HCT116 (cell line): ENCODE results near the gene SEC24D. TPM values are rescaled to one million over a fixed set of nuclear protein-coding genes. Genes with fewer than 3 reads are reported as not detected.

Source experiments
- ATF3 ChIP-seq: IDR thresholded peaks from 2 replicates; pipeline ENCODE4 v1.6.1; 2012
- CBX3 ChIP-seq: IDR thresholded peaks from 2 replicates; pipeline ENCODE4 v1.6.1; 2012; ENCODE audit warnings: low read depth
- CEBPB ChIP-seq: IDR thresholded peaks from 2 replicates; pipeline ENCODE4 v1.6.1; 2012; ENCODE audit warnings: low read depth
- ELF1 ChIP-seq: IDR thresholded peaks from 2 replicates; pipeline ENCODE4 v1.6.1; 2012; ENCODE audit warnings: low read depth, borderline replicate concordance
- EZH2 ChIP-seq: fragments of 200-600 bp; sonication (generic); IDR thresholded peaks from 2 replicates; pipeline ENCODE4 v1.6.1; 2017; ENCODE audit warnings: antibody characterized with exemption, mixed run types
- EZH2phosphoT487 ChIP-seq: fragments of 200-600 bp; IDR thresholded peaks from 2 replicates; pipeline ENCODE4 v1.6.1; 2018; ENCODE audit warnings: antibody characterized with exemption, borderline replicate concordance
- FOSL1 ChIP-seq: IDR thresholded peaks from 2 replicates; pipeline ENCODE4 v1.6.1; 2012; ENCODE audit warnings: low read depth
- JUND ChIP-seq: IDR thresholded peaks from 2 replicates; pipeline ENCODE4 v1.6.1; 2012
- POLR2A ChIP-seq: IDR thresholded peaks from 2 replicates; pipeline ENCODE4 v1.7.0; 2011; ENCODE audit warnings: borderline replicate concordance; ENCODE audit not compliant: insufficient read depth, insufficient read length; ENCODE audit errors: extremely low read depth
- SRF ChIP-seq: IDR thresholded peaks from 2 replicates; pipeline ENCODE4 v1.6.1; 2012; ENCODE audit warnings: low read depth
- TCF7L2 ChIP-seq: IDR thresholded peaks from 2 replicates; pipeline ENCODE4 v1.7.0; 2011; ENCODE audit warnings: borderline replicate concordance, inconsistent platforms; ENCODE audit not compliant: insufficient read depth, insufficient read length; ENCODE audit errors: extremely low read depth
- ZFX ChIP-seq: fragments of 450-650 bp; IDR thresholded peaks from 2 replicates; pipeline ENCODE4 v1.6.1; 2017
- ZNF274 ChIP-seq: fragments of 200-500 bp; sonication (Bioruptor generic); IDR thresholded peaks from 2 replicates; pipeline ENCODE4 v1.6.1; 2014; ENCODE audit warnings: mild to moderate bottlenecking, low read depth, low read length, inconsistent platforms
- total RNA-seq: library from RNA; stranded (reverse); gene quantifications from one replicate; pipeline ENCODE4 v1.2.1, GENCODE V29; 2021; ENCODE audit not compliant: unreplicated experiment
- TF ChIP-seq, protein P1 (sequence below), 3 experiments: fragments of 200-600 bp in 1 of 3; sonication (generic) in 1 of 3; IDR thresholded peaks in 2 of 3; conservative IDR thresholded peaks in 1 of 3; 2 replicates each; pipeline ENCODE4 v1.5.1; 2012 to 2017; ENCODE audit warnings: low read depth in 2 of 3, low read length in 2 of 3, antibody characterized with exemption in 1 of 3, borderline replicate concordance in 1 of 3, control low read depth in 1 of 3, mild to moderate bottlenecking in 1 of 3, mixed read lengths in 1 of 3, mixed run types in 1 of 3, moderate library complexity in 1 of 3; ENCODE audit not compliant: insufficient read depth in 1 of 3

Gene SEC24D
- total RNA-seq, 1 experiment from 2014 or later = 28.5 TPM

DNA sequence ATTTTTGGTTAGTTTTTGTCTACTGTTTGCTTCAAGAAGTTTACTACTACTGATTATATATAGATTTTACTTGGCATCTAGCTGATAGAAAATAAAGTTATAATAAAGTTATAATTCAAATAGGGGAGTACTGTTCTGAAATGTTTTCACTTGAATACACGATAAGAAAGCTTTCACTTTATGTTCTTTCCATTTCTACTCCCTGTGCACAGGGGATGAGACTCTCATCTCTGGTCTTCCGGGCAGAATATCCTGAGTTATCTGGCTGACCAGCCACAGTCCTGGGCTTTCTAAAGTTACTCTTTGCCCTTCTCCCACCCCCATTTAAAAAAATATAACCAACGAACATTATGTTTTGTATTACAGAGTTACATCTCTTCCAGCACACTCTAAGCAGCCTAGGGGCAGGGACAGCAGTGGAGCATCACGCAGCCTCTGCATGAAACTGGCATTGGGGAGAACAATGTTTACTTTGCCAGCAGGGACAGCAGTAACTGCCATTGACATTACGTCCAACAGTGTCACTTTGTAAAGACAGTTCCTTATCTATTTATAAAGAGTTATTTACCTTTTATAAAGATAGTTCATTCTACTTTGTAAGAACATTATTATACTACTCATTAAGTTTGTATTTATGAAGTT lies 86.5 kb downstream of the SEC24D start (continued):
- TF ChIP-seq, protein P1, sequence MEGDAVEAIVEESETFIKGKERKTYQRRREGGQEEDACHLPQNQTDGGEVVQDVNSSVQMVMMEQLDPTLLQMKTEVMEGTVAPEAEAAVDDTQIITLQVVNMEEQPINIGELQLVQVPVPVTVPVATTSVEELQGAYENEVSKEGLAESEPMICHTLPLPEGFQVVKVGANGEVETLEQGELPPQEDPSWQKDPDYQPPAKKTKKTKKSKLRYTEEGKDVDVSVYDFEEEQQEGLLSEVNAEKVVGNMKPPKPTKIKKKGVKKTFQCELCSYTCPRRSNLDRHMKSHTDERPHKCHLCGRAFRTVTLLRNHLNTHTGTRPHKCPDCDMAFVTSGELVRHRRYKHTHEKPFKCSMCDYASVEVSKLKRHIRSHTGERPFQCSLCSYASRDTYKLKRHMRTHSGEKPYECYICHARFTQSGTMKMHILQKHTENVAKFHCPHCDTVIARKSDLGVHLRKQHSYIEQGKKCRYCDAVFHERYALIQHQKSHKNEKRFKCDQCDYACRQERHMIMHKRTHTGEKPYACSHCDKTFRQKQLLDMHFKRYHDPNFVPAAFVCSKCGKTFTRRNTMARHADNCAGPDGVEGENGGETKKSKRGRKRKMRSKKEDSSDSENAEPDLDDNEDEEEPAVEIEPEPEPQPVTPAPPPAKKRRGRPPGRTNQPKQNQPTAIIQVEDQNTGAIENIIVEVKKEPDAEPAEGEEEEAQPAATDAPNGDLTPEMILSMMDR (IDR thresholded peaks at IDR 0.05 in 2 of 3, conservative IDR thresholded peaks at IDR 0.05 in 1 of 3; ENCODE audit: borderline replicate concordance in 1 of 3, insufficient read depth in 1 of 3, low read depth in 2 of 3, low read length in 2 of 3) = no peak
- TF ChIP-seq FOSL1 (no peak), ZNF274 (no peak), JUND (no peak), SRF (no peak), POLR2A (no peak), ELF1 (no peak), EZH2phosphoT487 (no peak), CEBPB (no peak), TCF7L2 (no peak), ZFX (no peak), ATF3 (no peak), EZH2 (no peak), CBX3 (no peak)
- TF ChIP-seq, all 23 proteins: peak for 0
